ENCODE measurements around the gene FLOT1.
A peak's percentile ranks its signal among the peaks of the same experiment; 100 is the strongest.

DNA sequence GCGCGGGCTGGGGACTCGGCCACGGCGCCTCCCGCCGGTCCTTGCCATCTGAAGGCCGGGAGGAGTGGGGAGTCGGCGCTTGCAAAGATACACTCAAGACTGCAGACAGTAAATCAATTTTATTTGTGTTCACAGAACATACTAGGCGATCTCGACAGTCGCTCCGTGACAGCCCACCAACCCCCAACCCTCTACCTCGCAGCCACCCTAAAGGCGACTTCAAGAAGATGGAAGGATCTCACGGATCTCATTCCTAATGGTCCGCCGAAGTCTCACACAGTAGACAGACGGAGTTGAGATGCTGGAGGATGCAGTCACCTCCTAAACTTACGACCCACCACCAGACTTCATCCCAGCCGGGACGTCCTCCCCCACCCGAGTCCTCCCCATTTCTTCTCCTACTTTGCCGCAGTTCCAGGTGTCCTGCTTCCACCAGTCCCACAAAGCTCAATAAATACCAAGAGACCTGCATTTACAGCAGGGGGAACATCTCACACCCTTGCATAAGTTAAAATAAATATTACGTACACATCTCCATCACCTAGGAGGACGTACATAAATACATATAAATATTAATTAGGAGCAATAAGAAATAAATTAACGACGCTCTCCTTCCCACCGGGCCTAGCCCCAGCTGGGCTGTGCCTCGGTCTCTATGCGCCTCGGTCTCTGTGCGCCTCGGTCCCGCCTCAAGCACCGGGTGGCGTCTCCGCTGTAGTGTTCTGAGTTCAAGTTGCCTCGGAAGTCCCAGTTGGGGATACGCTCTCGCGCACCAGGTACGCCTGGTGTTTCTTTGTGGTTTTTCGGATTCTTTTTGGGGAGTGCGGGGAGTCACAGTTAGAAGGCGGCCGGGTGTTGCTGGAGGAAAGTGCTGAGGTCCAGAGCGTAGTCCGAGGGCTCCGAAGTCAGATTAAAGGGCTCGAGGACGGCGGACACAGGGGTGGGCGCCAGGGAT lies 889 bp upstream of the FLOT1 start:
- TF ChIP-seq, protein P1, sequence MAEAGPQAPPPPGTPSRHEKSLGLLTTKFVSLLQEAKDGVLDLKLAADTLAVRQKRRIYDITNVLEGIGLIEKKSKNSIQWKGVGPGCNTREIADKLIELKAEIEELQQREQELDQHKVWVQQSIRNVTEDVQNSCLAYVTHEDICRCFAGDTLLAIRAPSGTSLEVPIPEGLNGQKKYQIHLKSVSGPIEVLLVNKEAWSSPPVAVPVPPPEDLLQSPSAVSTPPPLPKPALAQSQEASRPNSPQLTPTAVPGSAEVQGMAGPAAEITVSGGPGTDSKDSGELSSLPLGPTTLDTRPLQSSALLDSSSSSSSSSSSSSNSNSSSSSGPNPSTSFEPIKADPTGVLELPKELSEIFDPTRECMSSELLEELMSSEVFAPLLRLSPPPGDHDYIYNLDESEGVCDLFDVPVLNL (CRISPR knock-in tag; IDR thresholded peaks at IDR 0.05; ENCODE audit: low read depth): no peak
- peak; percentile 81 for TF ChIP-seq ZFP36 (IDR thresholded peaks at IDR 0.05; ENCODE audit: low read depth, low read length, partially characterized antibody)
- TF ChIP-seq ZFX (CRISPR knock-in tag; IDR thresholded peaks at IDR 0.05): no peak; the same call in 1 of the 2 replicates
